K562 (cell line): ENCODE data around the gene TBX1. TPM values are rescaled to one million over a fixed set of nuclear protein-coding genes. Genes with fewer than 3 reads are reported as not detected.

Experiments
- ATAC-seq: fragments of 200-7000 bp; cut with Tn5 transposase; 3 replicates; pipeline ENCODE4 v1.9.1; 2020; ENCODE audit warnings: moderate library complexity
- BruUV-seq: library from RNA; stranded (reverse); fragments of 400-500 nt; replicated peaks from 2 replicates; lab custom pipeline; 2021; lab: Mats Ljungman, UMichigan
- CTCF ChIA-PET: fragments of 300-600 bp; formaldehyde crosslinking; extraction: SDS; loops from one replicate; lab custom pipeline; 2021; ENCODE audit warnings: low intra/inter-chr PET ratio; lab: Yijun Ruan, JAX
- POLR2A ChIA-PET: fragments of 300-600, 350-650 bp; sonication (Branson Sonifier 250); formaldehyde crosslinking; extraction: SDS; loops from one replicate; lab custom pipeline; 2021; ENCODE audit warnings: antibody characterized with exemption, inconsistent platforms; lab: Yijun Ruan, JAX
- DNase-seq, 4 experiments: peaks; one replicate each; pipeline versions ENCODE4 v3.0.0 to v3.0.0-alpha.2; 2011 to 2018; ENCODE audit warnings: low spot score in 3 of 4, mixed read lengths in 3 of 4; ENCODE audit errors: extremely low read depth in 1 of 4
- FAIRE-seq: peaks from 2 replicates; lab custom pipeline; 2011; peaks lifted over from hg19 to GRCh38; lab: Jason Lieb, UNC
- H2AFZ ChIP-seq: 2 replicates; pipeline ENCODE4 v1.6.0; 2011; ENCODE audit warnings: low read depth, low read length, control low read depth, inconsistent platforms
- H3K27ac ChIP-seq: fragments of 200-600 bp; 3 replicates; pipeline ENCODE4 v1.8.0; 2011; ENCODE audit warnings: low read depth, mild to moderate bottlenecking, control low read depth, inconsistent platforms, low read length, moderate library complexity, mixed read lengths; ENCODE audit errors: extremely low read depth
- H3K27me3 ChIP-seq, 2 experiments: fragments of 300-600 bp in 1 of 2; 2 replicates in 1 of 2; 3 replicates in 1 of 2; pipeline versions ENCODE4 v1.6.0 to v1.8.0; 2011; ENCODE audit warnings: inconsistent platforms in 2 of 2, low read length in 2 of 2, mild to moderate bottlenecking in 1 of 2, mixed read lengths in 1 of 2, moderate library complexity in 1 of 2; ENCODE audit not compliant: control insufficient read depth in 2 of 2, insufficient read depth in 2 of 2
- H3K36me3 ChIP-seq: fragments of 300-600 bp; 3 replicates; pipeline ENCODE4 v1.8.0; 2011; ENCODE audit warnings: mild to moderate bottlenecking, low read length, inconsistent platforms; ENCODE audit not compliant: control insufficient read depth, insufficient read depth
- H3K4me1 ChIP-seq, 2 experiments: fragments of 200-600 bp in 1 of 2; replicated peaks in 1 of 2; 2 replicates in 1 of 2; 3 replicates in 1 of 2; pipeline versions ENCODE4 v1.5.1 to v1.8.0; 2011; ENCODE audit warnings: inconsistent platforms in 2 of 2, low read length in 2 of 2, mild to moderate bottlenecking in 1 of 2, mixed read lengths in 1 of 2, moderate library complexity in 1 of 2; ENCODE audit not compliant: control insufficient read depth in 2 of 2, insufficient read depth in 2 of 2
- H3K4me2 ChIP-seq: 2 replicates; pipeline ENCODE4 v1.6.1; 2011; ENCODE audit warnings: low read length, control low read depth, inconsistent platforms, mixed read lengths; ENCODE audit not compliant: insufficient read depth
- H3K4me3 ChIP-seq: fragments of 200-600 bp; sonication (generic), shearing (Covaris generic); 2 replicates; pipeline ENCODE4 v1.5.1; 2016; ENCODE audit warnings: control low read depth, inconsistent platforms
- H3K79me2 ChIP-seq: fragments of 200-600 bp; 3 replicates; pipeline ENCODE4 v1.8.0; 2011; ENCODE audit warnings: low read length, inconsistent platforms; ENCODE audit not compliant: control insufficient read depth, insufficient read depth
- H3K9ac ChIP-seq, 2 experiments: 2 replicates each; pipeline versions ENCODE4 v1.6.0 to v1.6.1; 2011; ENCODE audit warnings: low read depth in 2 of 2, low read length in 2 of 2, control low read depth in 1 of 2, inconsistent platforms in 1 of 2, mild to moderate bottlenecking in 1 of 2, mixed read lengths in 1 of 2; ENCODE audit not compliant: insufficient read depth in 1 of 2
- H3K9me1 ChIP-seq: one replicate; pipeline ENCODE4 v1.6.0; 2011; ENCODE audit warnings: inconsistent platforms, mild to moderate bottlenecking, low read length, moderate library complexity; ENCODE audit not compliant: control insufficient read depth, insufficient read depth
- H3K9me3 ChIP-seq: replicated peaks from 2 replicates; pipeline ENCODE4 v1.5.1; 2011; ENCODE audit warnings: low read depth, low read length, inconsistent platforms; ENCODE audit not compliant: control insufficient read depth, insufficient read depth
- H4K20me1 ChIP-seq: replicated peaks from 2 replicates; pipeline ENCODE4 v1.6.1; 2011; ENCODE audit warnings: low read length, inconsistent platforms, mixed read lengths; ENCODE audit not compliant: control insufficient read depth, insufficient read depth
- E2F4 ChIP-seq: sonication (generic); formaldehyde crosslinking; IDR thresholded peaks from 2 replicates; pipeline ENCODE4 v1.8.0; 2022; ENCODE audit warnings: mild to moderate bottlenecking, low read depth, missing genetic modification reagents
- MAZ ChIP-seq, 2 experiments: fragments of 450-650 bp in 1 of 2; sonication (generic) in 1 of 2; formaldehyde crosslinking; IDR thresholded peaks in 1 of 2; conservative IDR thresholded peaks in 1 of 2; 2 replicates each; pipeline versions ENCODE4 v1.4.0 to v1.5.0; 2020; ENCODE audit warnings: mild to moderate bottlenecking in 1 of 2, missing genetic modification reagents in 1 of 2
- MLX ChIP-seq, 2 experiments: fragments of 450-650 bp in 1 of 2; sonication (generic) in 1 of 2; formaldehyde crosslinking; conservative IDR thresholded peaks; 2 replicates each; pipeline versions ENCODE4 v1.4.0 to v1.8.1; 2020 to 2022; ENCODE audit warnings: mild to moderate bottlenecking in 1 of 2, missing genetic modification reagents in 1 of 2
- NR4A1 ChIP-seq, 2 experiments: fragments of 250-450 bp in 1 of 2; fragments of 450-650 bp in 1 of 2; sonication (Bioruptor Pico) in 1 of 2; IDR thresholded peaks; 2 replicates each; pipeline versions ENCODE4 v1.4.0 to v1.6.1; 2016 to 2020; ENCODE audit warnings: mild to moderate bottlenecking in 2 of 2, missing compliant biosample characterization in 1 of 2, missing genetic modification characterization in 1 of 2, moderate library complexity in 1 of 2
- PCBP1 ChIP-seq: fragments of 200-400 bp; formaldehyde crosslinking; IDR thresholded peaks from 2 replicates; pipeline ENCODE4 v1.6.1; 2018; ENCODE audit warnings: mild to moderate bottlenecking, low read depth, low read length; ENCODE audit not compliant: poor library complexity, severe bottlenecking
- POLR2G ChIP-seq: fragments of 200-400 bp; formaldehyde crosslinking; IDR thresholded peaks from 2 replicates; pipeline ENCODE4 v1.6.1; 2017; ENCODE audit warnings: low read depth, mild to moderate bottlenecking, antibody characterized with exemption, low read length, moderate library complexity
- PTRF ChIP-seq: fragments of 450-650 bp; IDR thresholded peaks from 2 replicates; pipeline ENCODE4 v1.6.1; 2016; ENCODE audit warnings: mild to moderate bottlenecking, missing genetic modification characterization, missing compliant biosample characterization
- RBM14 ChIP-seq: fragments of 200-400 bp; formaldehyde crosslinking; IDR thresholded peaks from 2 replicates; pipeline ENCODE4 v1.6.1; 2018; ENCODE audit warnings: low read depth, mild to moderate bottlenecking, low read length, moderate library complexity, borderline replicate concordance; ENCODE audit not compliant: insufficient read depth
- RUNX1 ChIP-seq: sonication (generic); IDR thresholded peaks from 2 replicates; pipeline ENCODE4 v1.6.1; 2016; ENCODE audit warnings: antibody characterized with exemption, low read depth
- ZBTB17 ChIP-seq: fragments of 450-650 bp; formaldehyde crosslinking; IDR thresholded peaks from 2 replicates; pipeline ENCODE4 v1.4.0; 2020; ENCODE audit warnings: mild to moderate bottlenecking
- ZBTB43 ChIP-seq: sonication (generic); formaldehyde crosslinking; IDR thresholded peaks from 2 replicates; pipeline ENCODE4 v1.8.0; 2023; ENCODE audit warnings: mild to moderate bottlenecking, missing genetic modification reagents
- ZNF184 ChIP-seq: sonication (generic); formaldehyde crosslinking; IDR thresholded peaks from 2 replicates; pipeline ENCODE4 v1.5.0; 2020; ENCODE audit warnings: missing genetic modification reagents
- ZNF717 ChIP-seq: fragments of 250-450 bp; sonication (Bioruptor Pico); IDR thresholded peaks from 2 replicates; pipeline ENCODE4 v1.5.0; 2021
- WGBS: fragments of 100-300 bp; shearing (Covaris generic); methylation state at CpG from one replicate; pipeline ENCODE4 v1.1.6; 2016; ENCODE audit warnings: low coverage, mixed read lengths; ENCODE audit not compliant: insufficient coverage; ENCODE audit errors: missing lambda C conversion rate; 5-methylcytosine and 5-hydroxymethylcytosine counted together
- in situ Hi-C: fragments of 300-500 bp; cut with MboI; formaldehyde crosslinking; loops from 4 replicates; pipeline ENCODE4 v1.15.0; 2018; ENCODE audit warnings: inconsistent platforms, mixed read lengths
- intact Hi-C: fragments of 100-400 bp; cut with micrococcal nuclease; formaldehyde crosslinking; loops from 2 replicates; pipeline ENCODE4 v1.14.2; 2022
- polyA plus RNA-seq, 8 experiments: library from polyadenylated mRNA; depleted of rRNA in 4 of 8; stranded (reverse) in 5 of 8; unstranded in 3 of 8; fragments of >200 nt; fragmentation: Nextera tagmentation in 2 of 8; fragmentation: Illumina TruSeq in 1 of 8; extraction: Ambion mirVana in 2 of 8; extraction: Trizol in 1 of 8; gene quantifications; 2 replicates each; pipeline versions ENCODE4 v1.2.1 to v1.2.3, GENCODE V29; 2011 to 2014; ENCODE audit warnings: inconsistent platforms in 1 of 8, missing spikeins in 1 of 8
- total RNA-seq, 7 experiments: library from RNA; depleted of rRNA in 6 of 7; stranded (reverse); fragments of >200 nt in 6 of 7; fragmentation: Illumina TruSeq in 2 of 7; extraction: Trizol in 2 of 7; gene quantifications; 2 replicates each; pipeline versions ENCODE4 v1.2.1 to v1.2.3, GENCODE V29; 2011 to 2021; ENCODE audit warnings: low replicate concordance in 1 of 7
- TF ChIP-seq, protein P1 (sequence below): sonication (generic); IDR thresholded peaks from 2 replicates; pipeline ENCODE4 v1.6.1; 2016

TBX1 gene
- total and polyA plus RNA-seq, 9 of the 15 experiments (the other 6 are each of a cell fraction or from before 2014, with no cell fraction given) = 0.07 to 35.0 (median 3.9) TPM

GRCh38 chr22:19798003-19798665 is 37.6 kb downstream of the TBX1 start:
- no TSS peak for BruUV-seq
- Histone ChIP-seq H4K20me1 (0 out of 2 replicates have a peak, but pooled peaks cover 4% of the 10 kb centered on the region), H2AFZ (no peak overlapping the region), H3K4me1 (peaks cover 0 to 51% of the 10 kb centered on the region in 2 experiments; a peak in 1 of 5 replicates), H3K27me3 (no peaks in the 10 kb centered on the region), H3K27ac (no peak overlapping the region), H3K9me3 (no peaks in the 10 kb centered on the region), H3K4me3 (no peak overlapping the region), H3K36me3 (no peaks in the 10 kb centered on the region), H3K79me2 (no peaks in the 10 kb centered on the region), H3K9me1 (no peaks in the 10 kb centered on the region), H3K4me2 (no peak overlapping the region), H3K9ac (peak overlapping the region in 1 of 2 experiments; percentile 72; a peak in 2 of 4 replicates)
- 70% methylated on average over 19 of the region's 19 CpGs for WGBS
- ChIA-PET POLR2A (interaction anchor here (0.6 to 6.8 kb wide), 10 partner anchors 9 to 926 kb away, joined by 3 to 43 read pairs (median 3); no protein-coding TSS in a partner anchor), CTCF (no interaction called here)
- TF ChIP-seq ZNF184 (CRISPR knock-in tag) = 0 out of 2 replicates have a peak, but pooled peaks have one; percentile 4
- no peak for TF ChIP-seq RUNX1
- 0 out of 2 replicates have a peak, but pooled peaks have one; percentile 25 for TF ChIP-seq ZBTB17 (CRISPR knock-in tag)
- TF ChIP-seq, protein P1, sequence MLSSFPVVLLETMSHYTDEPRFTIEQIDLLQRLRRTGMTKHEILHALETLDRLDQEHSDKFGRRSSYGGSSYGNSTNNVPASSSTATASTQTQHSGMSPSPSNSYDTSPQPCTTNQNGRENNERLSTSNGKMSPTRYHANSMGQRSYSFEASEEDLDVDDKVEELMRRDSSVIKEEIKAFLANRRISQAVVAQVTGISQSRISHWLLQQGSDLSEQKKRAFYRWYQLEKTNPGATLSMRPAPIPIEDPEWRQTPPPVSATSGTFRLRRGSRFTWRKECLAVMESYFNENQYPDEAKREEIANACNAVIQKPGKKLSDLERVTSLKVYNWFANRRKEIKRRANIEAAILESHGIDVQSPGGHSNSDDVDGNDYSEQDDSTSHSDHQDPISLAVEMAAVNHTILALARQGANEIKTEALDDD = no peak
- TF ChIP-seq PCBP1 = peak; percentile 73
- TF ChIP-seq E2F4 (CRISPR knock-in tag) = no peak
- no peak for TF ChIP-seq ZBTB43
- TF ChIP-seq NR4A1 (CRISPR knock-in tag; IDR thresholded peaks at IDR 0.05) = 0 out of 2 replicates have a peak, but pooled peaks have one; percentile 14
- TF ChIP-seq NR4A1 (tag; IDR thresholded peaks at IDR 0.05) = no peak
- TF ChIP-seq POLR2G = peak; percentile 61
- TF ChIP-seq MLX (CRISPR knock-in tag; conservative IDR thresholded peaks at IDR 0.05) = peak in 1 of 2 experiments; percentile 41; a peak in 1 of 4 replicates
- 0 out of 4 replicates have a peak, but pooled peaks of 1 of the 2 experiments have one; percentile 13 for TF ChIP-seq MAZ (CRISPR knock-in tag; conservative IDR thresholded peaks at IDR 0.05 in 1 of 2, IDR thresholded peaks at IDR 0.05 in 1 of 2)
- TF ChIP-seq ZNF717 (CRISPR knock-in tag) = 0 out of 2 replicates have a peak, but pooled peaks have one; percentile 20
- 0 out of 2 replicates have a peak, but pooled peaks have one; percentile 1 for TF ChIP-seq RBM14
- TF ChIP-seq PTRF (tag) = no peak
- intact Hi-C loops = no loop called here
- in situ Hi-C loops = no loop called here
- ATAC-seq = no peak
- DNase-seq = no peak
- no peak for FAIRE-seq
